ENCODE measurements around the gene KCNH1.

Gene KCNH1

GRCh38 chr1:210910020-210910575 lies 223.8 kb downstream of the KCNH1 start:
- DNase-seq (ENCODE audit: low spot score), result no peak
- H3K4me3 Mint-ChIP-seq, result no peak overlapping the region
- H3K27ac Mint-ChIP-seq, result no peak overlapping the region
- peaks cover 4% of the 10 kb centered on the region for H3K27me3 Mint-ChIP-seq (ENCODE audit: low read depth)
- no peaks in the 10 kb centered on the region for H3K4me1 Mint-ChIP-seq (ENCODE audit: low read depth)
- H3K9me3 Mint-ChIP-seq, result no peaks in the 10 kb centered on the region
- H3K36me3 Mint-ChIP-seq (ENCODE audit: low read depth), result no peaks in the 10 kb centered on the region

- Mint-ChIP-seq H3K27me3 (ENCODE audit: low read depth) (peaks cover 4% of the 10 kb centered on the region), H3K4me1 (ENCODE audit: low read depth) (no peaks in the 10 kb centered on the region), H3K27ac (no peak overlapping the region), H3K9me3 (no peaks in the 10 kb centered on the region), H3K4me3 (no peak overlapping the region), H3K36me3 (ENCODE audit: low read depth) (no peaks in the 10 kb centered on the region)
- no peak for DNase-seq (ENCODE audit: low spot score)
These were observed 225.2 kb downstream of the KCNH1 start for GRCh38 chr1:210908791-210909190.

GRCh38 chr1:210908257-210908656 lies 225.7 kb downstream of the KCNH1 start:
- Mint-ChIP-seq H3K36me3 (ENCODE audit: low read depth) (no peaks in the 10 kb centered on the region), H3K27ac (no peak overlapping the region), H3K9me3 (no peaks in the 10 kb centered on the region), H3K27me3 (ENCODE audit: low read depth) (peaks cover 4% of the 10 kb centered on the region), H3K4me1 (ENCODE audit: low read depth) (no peaks in the 10 kb centered on the region), H3K4me3 (no peak overlapping the region)
- DNase-seq (ENCODE audit: low spot score), result no peak

GRCh38 chr1:210907251-210907805 lies 226.6 kb downstream of the KCNH1 start:
- H3K9me3 Mint-ChIP-seq, result no peaks in the 10 kb centered on the region
- no peak for DNase-seq (ENCODE audit: low spot score)
- no peaks in the 10 kb centered on the region for H3K36me3 Mint-ChIP-seq (ENCODE audit: low read depth)
- peaks cover 13% of the 10 kb centered on the region for H3K27me3 Mint-ChIP-seq (ENCODE audit: low read depth)
- H3K27ac Mint-ChIP-seq, result no peak overlapping the region
- no peak overlapping the region for H3K4me3 Mint-ChIP-seq
- no peaks in the 10 kb centered on the region for H3K4me1 Mint-ChIP-seq (ENCODE audit: low read depth)

- Mint-ChIP-seq H3K4me3 (no peak overlapping the region), H3K27me3 (ENCODE audit: low read depth) (peaks cover 11% of the 10 kb centered on the region), H3K27ac (no peak overlapping the region), H3K9me3 (no peaks in the 10 kb centered on the region), H3K4me1 (ENCODE audit: low read depth) (no peaks in the 10 kb centered on the region), H3K36me3 (ENCODE audit: low read depth) (no peaks in the 10 kb centered on the region)
- no peak for DNase-seq (ENCODE audit: low spot score)
These were observed 227.9 kb downstream of the KCNH1 start for GRCh38 chr1:210905944-210906453.

- H3K4me3 Mint-ChIP-seq, result no peak overlapping the region
- DNase-seq (ENCODE audit: low spot score), result no peak
- no peaks in the 10 kb centered on the region for H3K36me3 Mint-ChIP-seq (ENCODE audit: low read depth)
- H3K27me3 Mint-ChIP-seq (ENCODE audit: low read depth), result peaks cover 11% of the 10 kb centered on the region
- H3K4me1 Mint-ChIP-seq (ENCODE audit: low read depth), result no peaks in the 10 kb centered on the region
- H3K9me3 Mint-ChIP-seq, result no peaks in the 10 kb centered on the region
- H3K27ac Mint-ChIP-seq, result no peak overlapping the region
These were observed 228.5 kb downstream of the KCNH1 start for GRCh38 chr1:210905365-210905904.

- no peaks in the 10 kb centered on the region for H3K9me3 Mint-ChIP-seq
- H3K27ac Mint-ChIP-seq, result no peak overlapping the region
- H3K36me3 Mint-ChIP-seq (ENCODE audit: low read depth), result no peaks in the 10 kb centered on the region
- H3K4me1 Mint-ChIP-seq (ENCODE audit: low read depth), result no peaks in the 10 kb centered on the region
- no peak overlapping the region for H3K4me3 Mint-ChIP-seq
- peaks cover 12% of the 10 kb centered on the region for H3K27me3 Mint-ChIP-seq (ENCODE audit: low read depth)
- no peak for DNase-seq (ENCODE audit: low spot score)
These were observed 231.8 kb downstream of the KCNH1 start for GRCh38 chr1:210901981-210902770.

- H3K4me3 Mint-ChIP-seq, result no peak overlapping the region
- no peaks in the 10 kb centered on the region for H3K36me3 Mint-ChIP-seq (ENCODE audit: low read depth)
- no peaks in the 10 kb centered on the region for H3K4me1 Mint-ChIP-seq (ENCODE audit: low read depth)
- peaks cover 12% of the 10 kb centered on the region for H3K27me3 Mint-ChIP-seq (ENCODE audit: low read depth)
- H3K27ac Mint-ChIP-seq, result no peak overlapping the region
- no peak for DNase-seq (ENCODE audit: low spot score)
- no peaks in the 10 kb centered on the region for H3K9me3 Mint-ChIP-seq
These were observed 233.1 kb downstream of the KCNH1 start for GRCh38 chr1:210900820-210901219.

- H3K27me3 Mint-ChIP-seq (ENCODE audit: low read depth), result peaks cover 12% of the 10 kb centered on the region
- no peak overlapping the region for H3K27ac Mint-ChIP-seq
- no peaks in the 10 kb centered on the region for H3K36me3 Mint-ChIP-seq (ENCODE audit: low read depth)
- H3K4me3 Mint-ChIP-seq, result no peak overlapping the region
- no peaks in the 10 kb centered on the region for H3K9me3 Mint-ChIP-seq
- no peaks in the 10 kb centered on the region for H3K4me1 Mint-ChIP-seq (ENCODE audit: low read depth)
- no peak for DNase-seq (ENCODE audit: low spot score)
These were observed 233.9 kb downstream of the KCNH1 start for GRCh38 chr1:210900079-210900478.

GRCh38 chr1:210899676-210900075 lies 234.3 kb downstream of the KCNH1 start:
- no peaks in the 10 kb centered on the region for H3K4me1 Mint-ChIP-seq (ENCODE audit: low read depth)
- H3K9me3 Mint-ChIP-seq, result no peaks in the 10 kb centered on the region
- no peak overlapping the region for H3K4me3 Mint-ChIP-seq
- no peaks in the 10 kb centered on the region for H3K36me3 Mint-ChIP-seq (ENCODE audit: low read depth)
- H3K27ac Mint-ChIP-seq, result no peak overlapping the region
- no peak for DNase-seq (ENCODE audit: low spot score)
- peaks cover 12% of the 10 kb centered on the region for H3K27me3 Mint-ChIP-seq (ENCODE audit: low read depth)

- H3K4me3 Mint-ChIP-seq, result no peak overlapping the region
- peaks cover 12% of the 10 kb centered on the region for H3K27me3 Mint-ChIP-seq (ENCODE audit: low read depth)
- H3K4me1 Mint-ChIP-seq (ENCODE audit: low read depth), result no peaks in the 10 kb centered on the region
- no peak overlapping the region for H3K27ac Mint-ChIP-seq
- no peaks in the 10 kb centered on the region for H3K9me3 Mint-ChIP-seq
- no peaks in the 10 kb centered on the region for H3K36me3 Mint-ChIP-seq (ENCODE audit: low read depth)
- no peak for DNase-seq (ENCODE audit: low spot score)
These were observed 235.5 kb downstream of the KCNH1 start for GRCh38 chr1:210898473-210898872.

GRCh38 chr1:210883821-210884220 lies 250.1 kb downstream of the KCNH1 start:
- no peak for DNase-seq (ENCODE audit: low spot score)
- Mint-ChIP-seq H3K4me3 (no peak overlapping the region), H3K4me1 (ENCODE audit: low read depth) (peaks cover 8% of the 10 kb centered on the region), H3K9me3 (no peaks in the 10 kb centered on the region), H3K27me3 (ENCODE audit: low read depth) (peaks cover 4% of the 10 kb centered on the region), H3K27ac (no peak overlapping the region), H3K36me3 (ENCODE audit: low read depth) (no peaks in the 10 kb centered on the region)

- H3K36me3 Mint-ChIP-seq (ENCODE audit: low read depth), result no peaks in the 10 kb centered on the region
- no peak for DNase-seq (ENCODE audit: low spot score)
- H3K4me1 Mint-ChIP-seq (ENCODE audit: low read depth), result peaks cover 8% of the 10 kb centered on the region
- no peak overlapping the region for H3K4me3 Mint-ChIP-seq
- no peaks in the 10 kb centered on the region for H3K9me3 Mint-ChIP-seq
- no peak overlapping the region for H3K27ac Mint-ChIP-seq
- peaks cover 4% of the 10 kb centered on the region for H3K27me3 Mint-ChIP-seq (ENCODE audit: low read depth)
These were observed 251.3 kb downstream of the KCNH1 start for GRCh38 chr1:210882414-210883221.

Data from T-helper 2 cell treated with Interferon-gamma antibody and Interleukin-4, amounts not matched to agents 5 μg/mL and 100 μg/mL, for 36 hours (primary cell).